Stomach (tissue), 9 donors: Measurements from ENCODE around the gene CYP4V2. TPM values are rescaled to one million over a fixed set of nuclear protein-coding genes. Genes with fewer than 3 reads are reported as not detected.

ENCODE experiments used
- DNase-seq, 2 donors: peaks; one replicate each; pipeline versions ENCODE4 v3.0.0 to v3.0.0-alpha.2; 2013 to 2019
- H3K27ac ChIP-seq, 5 donors: fragments of 200-600 bp in 4 of 5; sonication (generic) in 4 of 5; one replicate each; pipeline ENCODE4 v1.5.1; 2013 to 2019; ENCODE audit warnings: mild to moderate bottlenecking in 1 of 5, moderate library complexity in 1 of 5
- H3K27me3 ChIP-seq, 3 donors: fragments of 200-600 bp; sonication (generic); one replicate each; pipeline ENCODE4 v1.5.1; 2017 to 2019; ENCODE audit warnings: mixed run types in 1 of 3
- H3K36me3 ChIP-seq, 4 donors: fragments of 200-600 bp; sonication (generic); 1 replicate in 3 of 4; 2 replicates in 1 of 4; pipeline ENCODE4 v1.5.1; 2016 to 2019
- H3K4me1 ChIP-seq, 4 donors: fragments of 200-600 bp; sonication (generic); one replicate each; pipeline ENCODE4 v1.5.1; 2016 to 2019
- H3K4me3 ChIP-seq, 4 donors: fragments of 200-600 bp; sonication (generic) in 3 of 4; one replicate each; pipeline ENCODE4 v1.5.1; 2016 to 2019; ENCODE audit warnings: mild to moderate bottlenecking in 1 of 4
- H3K9me3 ChIP-seq, 4 donors: fragments of 200-600 bp; sonication (generic); one replicate each; pipeline ENCODE4 v1.5.1; 2016 to 2019
- CTCF ChIP-seq, 7 experiments: fragments of 450-650 bp in 4 of 7; fragments of 200-600 bp in 3 of 7; sonication (generic) in 3 of 7; IDR thresholded peaks; one replicate each; pipeline ENCODE4 v1.5.1; 2016 to 2019; ENCODE audit warnings: antibody characterized with exemption in 7 of 7, control low read depth in 2 of 7, mild to moderate bottlenecking in 1 of 7
- EP300 ChIP-seq: sonication (generic); formaldehyde crosslinking; IDR thresholded peaks from one replicate; pipeline ENCODE4 v1.6.1; 2017; ENCODE audit warnings: antibody characterized with exemption
- POLR2A ChIP-seq, 4 donors: fragments of 450-650 bp; IDR thresholded peaks; one replicate each; pipeline ENCODE4 v1.6.1; 2016; ENCODE audit warnings: antibody characterized with exemption in 4 of 4, control low read depth in 2 of 4, mild to moderate bottlenecking in 1 of 4, moderate library complexity in 1 of 4
- POLR2AphosphoS5 ChIP-seq, 3 donors: sonication (generic); formaldehyde crosslinking; IDR thresholded peaks; one replicate each; pipeline ENCODE4 v1.6.1; 2016; ENCODE audit warnings: antibody characterized with exemption in 3 of 3
- WGBS, 5 donors: extraction: QIAGEN DNeasy Blood & Tissue Kit in 3 of 5; methylation state at CpG; one replicate each; pipeline versions ENCODE4 v1.1.5 to v1.1.7; 2013 to 2018; 5-methylcytosine and 5-hydroxymethylcytosine counted together
- intact Hi-C: fragments of 100-400 bp; cut with DNase I; formaldehyde crosslinking; loops from one replicate; pipeline ENCODE4 v1.15.1; 2023; ENCODE audit warnings: low total_unique reads
- polyA plus RNA-seq, 3 donors: library from polyadenylated mRNA; stranded (reverse); fragments of 200-250 nt; gene quantifications; one replicate each; pipeline ENCODE4 v1.2.3, GENCODE V29; 2013
- total RNA-seq, 5 donors: library from RNA; depleted of rRNA; stranded (reverse); fragments of >200 nt; gene quantifications; one replicate each; pipeline versions ENCODE4 v1.1.0 to v1.2.3, GENCODE V29; 2014 to 2016
- donor health status: healthy with polysubstance abuse.
- donor health status: Bipolar disorder and iron deficiency.
- donor health status: healthy.

Gene CYP4V2
- total and polyA plus RNA-seq, 8 donors: 6.0 to 33.2 (median 12.4) TPM

- Histone ChIP-seq H3K27ac (no peak overlapping the region), H3K27me3 (no peaks in the 10 kb centered on the region), H3K4me1 (peaks cover 0 to 7% (median 2%) of the 10 kb centered on the region in 4 donors), H3K4me3 (no peak overlapping the region), H3K9me3 (peaks cover 0 to 4% (median 0%) of the 10 kb centered on the region in 4 donors), H3K36me3 (peaks cover 0 to 12% (median 4%) of the 10 kb centered on the region in 4 donors)
- WGBS, 5 donors: 62 to 95% (median 78%) methylated on average over 1 of the region's 1 CpG
- TF ChIP-seq POLR2AphosphoS5 (IDR thresholded peaks at IDR 0.05): no peak
- no peak for TF ChIP-seq EP300
- no peak for TF ChIP-seq CTCF (IDR thresholded peaks at IDR 0.05)
- TF ChIP-seq POLR2A (IDR thresholded peaks at IDR 0.05): no peak
- intact Hi-C loops: no loop called here
- no peak for DNase-seq
Measured at GRCh38 chr4:186248643-186249042, 57.3 kb downstream of the CYP4V2 start.

- WGBS, 5 donors: 59 to 64% (median 62%) methylated on average over 8 of the region's 8 CpGs
- Histone ChIP-seq H3K4me1 (peaks cover 0 to 7% (median 2%) of the 10 kb centered on the region in 4 donors), H3K4me3 (no peak overlapping the region), H3K36me3 (peaks cover 0 to 12% (median 4%) of the 10 kb centered on the region in 4 donors), H3K9me3 (peaks cover 0 to 3% (median 0%) of the 10 kb centered on the region in 4 donors), H3K27me3 (no peaks in the 10 kb centered on the region), H3K27ac (no peak overlapping the region)
- intact Hi-C loops: no loop called here
- DNase-seq: peak in 1 of 2 donors; percentile 38
- no peak for TF ChIP-seq POLR2AphosphoS5 (IDR thresholded peaks at IDR 0.05)
- no peak for TF ChIP-seq EP300
- no peak for TF ChIP-seq POLR2A (IDR thresholded peaks at IDR 0.05)
- TF ChIP-seq CTCF (IDR thresholded peaks at IDR 0.05): no peak
Measured at GRCh38 chr4:186249785-186250754, 58.7 kb downstream of the CYP4V2 start.

- Histone ChIP-seq H3K27ac (no peak overlapping the region), H3K36me3 (peaks cover 0 to 12% (median 4%) of the 10 kb centered on the region in 4 donors), H3K4me1 (peaks cover 0 to 7% (median 2%) of the 10 kb centered on the region in 4 donors), H3K4me3 (no peak overlapping the region), H3K27me3 (no peaks in the 10 kb centered on the region), H3K9me3 (no peaks in the 10 kb centered on the region)
- intact Hi-C loops: no loop called here
- TF ChIP-seq POLR2A (IDR thresholded peaks at IDR 0.05): no peak
- no peak for TF ChIP-seq CTCF (IDR thresholded peaks at IDR 0.05)
- no peak for TF ChIP-seq POLR2AphosphoS5 (IDR thresholded peaks at IDR 0.05)
- no peak for TF ChIP-seq EP300
- WGBS, 5 donors: 20 to 49% (median 27%) methylated on average over 2 of the region's 2 CpGs
- no peak for DNase-seq
Measured at GRCh38 chr4:186250760-186251159, 59.4 kb downstream of the CYP4V2 start.

GRCh38 chr4:186255122-186255521, 63.8 kb downstream of the CYP4V2 start:
- no peak for DNase-seq
- peaks cover 0 to 19% (median 6%) of the 10 kb centered on the region in 4 donors for H3K36me3 ChIP-seq
- no peaks in the 10 kb centered on the region for H3K9me3 ChIP-seq
- intact Hi-C loops: no loop called here
- H3K27me3 ChIP-seq: no peaks in the 10 kb centered on the region
- TF ChIP-seq POLR2A (IDR thresholded peaks at IDR 0.05) (no peak), CTCF (IDR thresholded peaks at IDR 0.05) (no peak), POLR2AphosphoS5 (IDR thresholded peaks at IDR 0.05) (no peak), EP300 (no peak)
- no peaks in the 10 kb centered on the region for H3K4me1 ChIP-seq
- H3K4me3 ChIP-seq: no peak overlapping the region
- no peak overlapping the region for H3K27ac ChIP-seq
- 88 to 97% (median 93%) methylated on average over 3 of the region's 3 CpGs for WGBS, 5 donors
